Measurements from ENCODE around the gene THAP8.
A peak's percentile ranks its signal among the peaks of the same experiment; 100 is the strongest.

Gene THAP8

GRCh38 chr19:36058481-36059179 lies 4.5 kb upstream of the THAP8 start:
- Histone ChIP-seq H3K9me3 (replicated peaks; ENCODE audit: insufficient read depth, low read length) (no peaks in the 10 kb centered on the region), H3K4me3 (ENCODE audit: low read length) (no peak overlapping the region), H3K36me3 (replicated peaks; ENCODE audit: insufficient read depth, low read length) (peaks cover 4% of the 10 kb centered on the region; the same call in 1 of the 2 replicates), H3F3A (ENCODE audit: insufficient read depth, low read length) (peaks cover 5% of the 10 kb centered on the region), H3K4me2 (ENCODE audit: low read depth, low read length) (no peak overlapping the region), H3K4me1 (ENCODE audit: low read length) (no peaks in the 10 kb centered on the region), H4K20me1 (ENCODE audit: insufficient read depth, low read length) (no peaks in the 10 kb centered on the region), H3K27ac (ENCODE audit: low read length) (no peak overlapping the region), H3K79me2 (ENCODE audit: low read length) (peaks cover 66% of the 10 kb centered on the region), H3K9ac (ENCODE audit: low read length) (no peak overlapping the region), H3K9me2 (replicated peaks; ENCODE audit: insufficient read depth, low read length) (no peaks in the 10 kb centered on the region), H2AFZ (ENCODE audit: low read length) (no peak overlapping the region), H3K27me3 (replicated peaks; ENCODE audit: insufficient read depth, low read length) (no peaks in the 10 kb centered on the region)
- no peak for DNase-seq
- TF ChIP-seq EZH2 (optimal IDR thresholded peaks at IDR 0.05; ENCODE audit: low read depth, low read length) = no peak

DNA sequence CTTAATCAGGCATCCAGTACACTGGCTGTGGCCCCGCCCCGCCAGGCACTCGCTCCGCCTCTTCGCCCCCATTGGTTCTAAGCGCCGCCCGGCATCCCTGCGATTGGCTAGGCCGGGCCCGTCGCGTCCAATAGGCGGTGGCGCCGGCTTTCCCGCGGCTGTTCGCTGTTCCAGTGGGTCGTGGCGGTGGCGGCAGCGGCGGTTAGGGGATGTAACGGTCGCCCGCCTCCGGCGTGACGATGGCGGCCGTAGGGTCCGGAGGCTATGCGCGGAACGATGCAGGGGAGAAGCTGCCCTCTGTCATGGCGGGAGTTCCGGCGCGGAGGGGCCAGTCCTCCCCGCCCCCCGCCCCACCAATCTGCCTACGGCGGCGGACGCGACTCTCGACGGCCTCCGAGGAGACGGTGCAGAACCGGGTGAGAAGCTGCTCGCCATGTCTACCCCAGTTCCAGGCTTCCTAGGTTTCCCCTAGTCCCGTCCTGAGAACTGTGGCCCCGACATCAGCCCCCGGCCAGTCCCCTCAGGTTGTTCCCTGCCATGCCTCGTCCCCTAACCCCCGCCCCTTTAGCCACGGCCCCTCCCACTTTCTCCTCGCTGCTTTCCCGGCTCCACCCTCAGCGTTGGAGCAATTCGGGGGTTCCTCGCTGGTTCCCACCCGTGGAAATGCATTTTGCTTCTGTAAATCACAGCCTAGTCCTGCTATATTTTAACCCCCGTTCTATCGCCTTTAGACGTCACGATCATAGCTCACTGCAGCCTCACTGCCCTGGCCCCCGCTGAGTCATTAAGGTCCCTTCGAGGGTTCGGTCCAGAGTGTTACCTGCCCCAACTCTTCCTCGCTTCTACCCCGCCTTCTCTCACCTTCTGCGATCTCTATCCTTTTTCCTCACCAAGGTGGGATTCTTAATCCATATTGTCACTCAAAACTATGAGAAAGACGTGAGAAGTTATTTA lies 925 bp upstream of the THAP8 start, which contains the start of gene WDR62:
TSS of gene WDR62 (plus strand) at position 165 of the 954 bp plus-strand sequence. CDS start at position 240, 75 bp downstream.
- Histone ChIP-seq H3K4me2 (ENCODE audit: low read depth, low read length) (peak within 1 kb of the TSS; percentile 75), H3K27me3 (replicated peaks; ENCODE audit: insufficient read depth, low read length) (no peaks in the 10 kb centered on the region), H3F3A (ENCODE audit: insufficient read depth, low read length) (peaks cover 9% of the 10 kb centered on the region), H3K36me3 (replicated peaks; ENCODE audit: insufficient read depth, low read length) (peaks cover 4% of the 10 kb centered on the region; the same call in 1 of the 2 replicates), H2AFZ (ENCODE audit: low read length) (peak within 1 kb of the TSS; percentile 71), H3K4me3 (ENCODE audit: low read length) (peak within 1 kb of the TSS; percentile 87), H3K9ac (ENCODE audit: low read length) (peak within 1 kb of the TSS; percentile 76), H3K27ac (ENCODE audit: low read length) (peak within 1 kb of the TSS; percentile 81), H3K9me3 (replicated peaks; ENCODE audit: insufficient read depth, low read length) (no peaks in the 10 kb centered on the region), H4K20me1 (ENCODE audit: insufficient read depth, low read length) (no peaks in the 10 kb centered on the region), H3K9me2 (replicated peaks; ENCODE audit: insufficient read depth, low read length) (no peaks in the 10 kb centered on the region), H3K79me2 (ENCODE audit: low read length) (peaks cover 51% of the 10 kb centered on the region), H3K4me1 (ENCODE audit: low read length) (no peaks in the 10 kb centered on the region)
- TF ChIP-seq, protein P1, sequence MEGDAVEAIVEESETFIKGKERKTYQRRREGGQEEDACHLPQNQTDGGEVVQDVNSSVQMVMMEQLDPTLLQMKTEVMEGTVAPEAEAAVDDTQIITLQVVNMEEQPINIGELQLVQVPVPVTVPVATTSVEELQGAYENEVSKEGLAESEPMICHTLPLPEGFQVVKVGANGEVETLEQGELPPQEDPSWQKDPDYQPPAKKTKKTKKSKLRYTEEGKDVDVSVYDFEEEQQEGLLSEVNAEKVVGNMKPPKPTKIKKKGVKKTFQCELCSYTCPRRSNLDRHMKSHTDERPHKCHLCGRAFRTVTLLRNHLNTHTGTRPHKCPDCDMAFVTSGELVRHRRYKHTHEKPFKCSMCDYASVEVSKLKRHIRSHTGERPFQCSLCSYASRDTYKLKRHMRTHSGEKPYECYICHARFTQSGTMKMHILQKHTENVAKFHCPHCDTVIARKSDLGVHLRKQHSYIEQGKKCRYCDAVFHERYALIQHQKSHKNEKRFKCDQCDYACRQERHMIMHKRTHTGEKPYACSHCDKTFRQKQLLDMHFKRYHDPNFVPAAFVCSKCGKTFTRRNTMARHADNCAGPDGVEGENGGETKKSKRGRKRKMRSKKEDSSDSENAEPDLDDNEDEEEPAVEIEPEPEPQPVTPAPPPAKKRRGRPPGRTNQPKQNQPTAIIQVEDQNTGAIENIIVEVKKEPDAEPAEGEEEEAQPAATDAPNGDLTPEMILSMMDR (IDR thresholded peaks at IDR 0.05; ENCODE audit: low read length) = no peak
- TF ChIP-seq EZH2phosphoT487 (IDR thresholded peaks at IDR 0.05; ENCODE audit: low read length) = no peak
- TF ChIP-seq EZH2 (optimal IDR thresholded peaks at IDR 0.05; ENCODE audit: low read depth, low read length) = no peak
- DNase-seq = peak; percentile 94

DNA sequence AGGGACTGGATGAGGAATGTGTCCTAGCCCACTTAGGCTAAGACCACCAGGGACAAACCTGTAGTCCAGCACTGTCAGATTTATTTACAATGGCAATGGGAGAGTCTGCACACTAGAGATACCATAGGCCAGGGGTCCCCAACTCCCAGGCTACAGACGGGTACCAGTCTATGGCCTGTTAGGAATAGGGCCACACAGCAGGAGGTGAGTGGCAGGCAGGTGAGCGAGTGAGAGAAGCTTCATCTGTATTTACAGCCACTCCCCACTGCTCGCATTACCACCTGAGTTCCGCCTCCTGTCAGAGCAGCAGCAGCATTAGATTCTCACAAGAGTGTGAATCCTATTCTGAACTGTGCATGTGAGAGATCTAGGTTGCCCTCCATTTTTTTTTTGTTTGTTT lies 2.4 kb downstream of the THAP8 start:
- H3K27me3 ChIP-seq (replicated peaks; ENCODE audit: insufficient read depth, low read length) = no peaks in the 10 kb centered on the region
- H3K4me3 ChIP-seq (ENCODE audit: low read length) = no peak overlapping the region
- H4K20me1 ChIP-seq (ENCODE audit: insufficient read depth, low read length) = no peaks in the 10 kb centered on the region
- peaks cover 9% of the 10 kb centered on the region for H3F3A ChIP-seq (ENCODE audit: insufficient read depth, low read length)
- no peaks in the 10 kb centered on the region for H3K9me3 ChIP-seq (replicated peaks; ENCODE audit: insufficient read depth, low read length)
- no peak for DNase-seq
- H3K36me3 ChIP-seq (replicated peaks; ENCODE audit: insufficient read depth, low read length) = no peaks in the 10 kb centered on the region
- H3K9ac ChIP-seq (ENCODE audit: low read length) = no peak overlapping the region
- no peak overlapping the region for H3K27ac ChIP-seq (ENCODE audit: low read length)
- H3K4me1 ChIP-seq (ENCODE audit: low read length) = no peaks in the 10 kb centered on the region
- TF ChIP-seq, protein P1 (IDR thresholded peaks at IDR 0.05; ENCODE audit: low read length) = no peak
- TF ChIP-seq EZH2 (optimal IDR thresholded peaks at IDR 0.05; ENCODE audit: low read depth, low read length) = no peak
- TF ChIP-seq EZH2phosphoT487 (IDR thresholded peaks at IDR 0.05; ENCODE audit: low read length) = no peak
- H3K79me2 ChIP-seq (ENCODE audit: low read length) = peaks cover 18% of the 10 kb centered on the region
- H2AFZ ChIP-seq (ENCODE audit: low read length) = no peak overlapping the region
- no peak overlapping the region for H3K4me2 ChIP-seq (ENCODE audit: low read depth, low read length)
- H3K9me2 ChIP-seq (replicated peaks; ENCODE audit: insufficient read depth, low read length) = no peaks in the 10 kb centered on the region
